ENCODE results near the gene TCTN1.

The TCTN1 gene

GRCh38 chr12:110661337-110661972 lies 47.5 kb downstream of the TCTN1 start:
- peaks cover 11% of the 10 kb centered on the region for H3K36me3 Mint-ChIP-seq (ENCODE audit: insufficient read depth)
- H3K4me3 Mint-ChIP-seq, result peak overlapping the region; percentile 67 to 78
- DNase-seq, result peak; percentile 44 to 48 (median 46)
- H3K27ac Mint-ChIP-seq, result peak overlapping the region; percentile 88 to 95
- H3K27me3 Mint-ChIP-seq, result no peaks in the 10 kb centered on the region
- peaks cover 0 to 10% of the 10 kb centered on the region in 2 donors for H3K9me3 Mint-ChIP-seq
- peak; percentile 91 for ATAC-seq (replicated peaks)
- H3K4me1 Mint-ChIP-seq (ENCODE audit: low read depth in 2 of 2), result peaks cover 17 to 18% of the 10 kb centered on the region in 2 donors

DNA sequence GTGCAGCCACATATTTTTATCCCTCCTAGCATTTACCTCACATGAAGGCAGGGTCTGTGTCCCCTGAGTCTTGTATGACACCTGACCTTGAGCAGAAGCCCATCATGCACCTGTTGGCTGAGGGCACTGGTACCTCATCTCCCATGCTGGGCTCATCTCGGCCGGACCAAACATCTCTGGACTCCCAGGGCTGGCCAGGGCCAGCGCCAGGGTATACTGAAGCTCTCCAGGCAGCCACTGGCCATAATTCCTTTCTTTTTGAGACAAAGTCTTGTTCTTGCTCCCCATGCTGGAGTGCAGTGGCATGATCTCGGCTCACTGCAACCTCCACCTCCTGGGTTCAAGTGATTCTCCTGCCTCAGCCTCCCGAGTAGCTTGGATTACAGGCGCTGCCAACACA lies 53.0 kb downstream of the TCTN1 start:
- H3K27ac Mint-ChIP-seq, result no peak overlapping the region
- no peak for ATAC-seq (replicated peaks)
- peaks cover 0 to 11% of the 10 kb centered on the region in 2 donors for H3K9me3 Mint-ChIP-seq
- H3K36me3 Mint-ChIP-seq (ENCODE audit: insufficient read depth), result peaks cover 3% of the 10 kb centered on the region
- H3K27me3 Mint-ChIP-seq, result no peaks in the 10 kb centered on the region
- DNase-seq, result no peak
- no peak overlapping the region for H3K4me3 Mint-ChIP-seq
- peaks cover 21 to 27% of the 10 kb centered on the region in 2 donors for H3K4me1 Mint-ChIP-seq (ENCODE audit: low read depth in 2 of 2)

GRCh38 chr12:110667671-110668070 lies 53.7 kb downstream of the TCTN1 start:
- no peak for DNase-seq
- Mint-ChIP-seq H3K27me3 (no peaks in the 10 kb centered on the region), H3K9me3 (peaks cover 0 to 11% of the 10 kb centered on the region in 2 donors), H3K4me1 (ENCODE audit: low read depth in 2 of 2) (peaks cover 17 to 21% of the 10 kb centered on the region in 2 donors), H3K4me3 (no peak overlapping the region), H3K36me3 (ENCODE audit: insufficient read depth) (peaks cover under 1% of the 10 kb centered on the region), H3K27ac (no peak overlapping the region)
- no peak for ATAC-seq (replicated peaks)

DNA sequence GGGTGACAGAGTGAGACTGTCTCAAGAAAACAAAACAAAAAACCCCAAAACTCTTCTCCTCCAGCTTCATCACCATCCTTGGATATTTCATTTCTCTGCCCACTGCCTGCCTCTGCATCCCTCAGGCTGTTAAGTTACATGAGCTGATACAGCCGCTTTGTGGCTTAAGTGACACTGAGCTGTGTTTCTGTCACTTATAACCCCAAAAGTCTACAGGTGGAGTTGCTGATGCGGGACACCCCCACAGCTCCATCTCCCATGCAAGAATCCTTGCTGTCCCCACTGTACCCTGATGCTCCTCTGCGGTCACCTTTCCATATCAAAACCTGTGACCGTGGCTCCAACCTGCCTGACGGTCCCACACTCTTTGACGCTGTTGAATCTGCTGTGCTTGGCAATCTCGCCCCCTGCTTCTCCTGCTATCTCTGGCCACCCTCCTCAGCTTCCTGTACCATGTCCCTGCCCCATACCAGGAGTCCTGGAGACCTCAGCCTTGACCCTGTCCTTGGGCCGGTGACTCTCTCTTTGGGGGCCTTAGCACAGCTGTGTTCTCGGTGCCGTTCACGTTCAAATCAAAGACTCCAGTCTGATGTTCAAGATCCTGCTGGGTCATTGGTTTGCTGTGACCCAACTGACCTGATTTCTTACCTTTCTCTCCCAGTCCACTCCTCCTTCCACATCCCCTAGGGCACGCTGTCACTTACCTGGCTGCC lies 54.7 kb downstream of the TCTN1 start:
- no peaks in the 10 kb centered on the region for H3K36me3 Mint-ChIP-seq (ENCODE audit: insufficient read depth)
- H3K9me3 Mint-ChIP-seq, result peaks cover 0 to 11% of the 10 kb centered on the region in 2 donors
- peaks cover 17 to 19% of the 10 kb centered on the region in 2 donors for H3K4me1 Mint-ChIP-seq (ENCODE audit: low read depth in 2 of 2)
- DNase-seq (no peak), ATAC-seq (replicated peaks) (no peak)
- no peaks in the 10 kb centered on the region for H3K27me3 Mint-ChIP-seq
- peak overlapping the region; percentile 35 to 86 for H3K27ac Mint-ChIP-seq
- H3K4me3 Mint-ChIP-seq, result no peak overlapping the region

- ATAC-seq (replicated peaks), result no peak
These were observed 55.2 kb downstream of the TCTN1 start for GRCh38 chr12:110669193-110669502.

DNA sequence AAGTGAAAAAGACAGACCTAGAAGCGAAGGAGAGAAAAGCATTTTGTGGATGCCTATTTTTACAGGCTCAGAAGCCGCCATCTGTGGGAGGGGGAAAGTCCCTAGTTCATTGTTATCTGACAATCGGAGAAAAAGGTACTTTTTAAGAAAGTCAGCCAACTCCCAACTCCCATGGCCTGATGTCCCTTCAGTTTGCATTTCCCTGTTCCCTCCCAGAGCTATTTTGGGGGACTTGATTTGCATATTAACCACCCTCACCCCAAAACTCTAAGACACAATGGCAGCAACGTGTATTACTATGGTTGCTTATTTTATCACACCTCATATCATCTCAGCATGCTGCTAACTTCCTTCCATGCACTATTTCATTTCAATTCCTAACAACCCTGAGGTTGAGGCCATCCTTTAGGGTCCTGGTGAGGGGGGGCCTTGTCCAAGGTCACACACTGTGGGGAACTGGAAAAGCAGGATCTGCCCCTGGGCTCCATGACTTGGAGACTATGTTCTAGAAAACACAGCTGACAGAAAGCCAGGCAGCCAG lies 56.3 kb downstream of the TCTN1 start:
- Mint-ChIP-seq H3K4me3 (no peak overlapping the region), H3K36me3 (ENCODE audit: insufficient read depth) (no peaks in the 10 kb centered on the region), H3K4me1 (ENCODE audit: low read depth in 2 of 2) (peaks cover 19 to 27% of the 10 kb centered on the region in 2 donors), H3K9me3 (peaks cover 0 to 11% of the 10 kb centered on the region in 2 donors), H3K27me3 (no peaks in the 10 kb centered on the region), H3K27ac (peak overlapping the region in 1 of 2 donors; percentile 86)
- DNase-seq (no peak), ATAC-seq (replicated peaks) (peak; percentile 45)

More at GRCh38 chr12:110669193-110669502, 55.2 kb downstream of the TCTN1 start:
- no peak overlapping the region for H3K4me3 Mint-ChIP-seq
- H3K4me1 Mint-ChIP-seq (ENCODE audit: low read depth in 2 of 2), result peaks cover 19 to 22% of the 10 kb centered on the region in 2 donors
- peak overlapping the region; percentile 35 to 86 for H3K27ac Mint-ChIP-seq
- no peak for DNase-seq
- H3K9me3 Mint-ChIP-seq, result peaks cover 0 to 11% of the 10 kb centered on the region in 2 donors
- H3K27me3 Mint-ChIP-seq, result no peaks in the 10 kb centered on the region
- H3K36me3 Mint-ChIP-seq (ENCODE audit: insufficient read depth), result no peaks in the 10 kb centered on the region

- H3K36me3 Mint-ChIP-seq (ENCODE audit: insufficient read depth), result no peaks in the 10 kb centered on the region
- ATAC-seq (replicated peaks) (no peak), DNase-seq (no peak)
- no peak overlapping the region for H3K4me3 Mint-ChIP-seq
- peaks cover 23 to 33% of the 10 kb centered on the region in 2 donors for H3K4me1 Mint-ChIP-seq (ENCODE audit: low read depth in 2 of 2)
- peak overlapping the region; percentile 92 to 95 for H3K27ac Mint-ChIP-seq
- no peaks in the 10 kb centered on the region for H3K9me3 Mint-ChIP-seq
- no peaks in the 10 kb centered on the region for H3K27me3 Mint-ChIP-seq
These were observed 62.2 kb downstream of the TCTN1 start for GRCh38 chr12:110676171-110676570.

DNA sequence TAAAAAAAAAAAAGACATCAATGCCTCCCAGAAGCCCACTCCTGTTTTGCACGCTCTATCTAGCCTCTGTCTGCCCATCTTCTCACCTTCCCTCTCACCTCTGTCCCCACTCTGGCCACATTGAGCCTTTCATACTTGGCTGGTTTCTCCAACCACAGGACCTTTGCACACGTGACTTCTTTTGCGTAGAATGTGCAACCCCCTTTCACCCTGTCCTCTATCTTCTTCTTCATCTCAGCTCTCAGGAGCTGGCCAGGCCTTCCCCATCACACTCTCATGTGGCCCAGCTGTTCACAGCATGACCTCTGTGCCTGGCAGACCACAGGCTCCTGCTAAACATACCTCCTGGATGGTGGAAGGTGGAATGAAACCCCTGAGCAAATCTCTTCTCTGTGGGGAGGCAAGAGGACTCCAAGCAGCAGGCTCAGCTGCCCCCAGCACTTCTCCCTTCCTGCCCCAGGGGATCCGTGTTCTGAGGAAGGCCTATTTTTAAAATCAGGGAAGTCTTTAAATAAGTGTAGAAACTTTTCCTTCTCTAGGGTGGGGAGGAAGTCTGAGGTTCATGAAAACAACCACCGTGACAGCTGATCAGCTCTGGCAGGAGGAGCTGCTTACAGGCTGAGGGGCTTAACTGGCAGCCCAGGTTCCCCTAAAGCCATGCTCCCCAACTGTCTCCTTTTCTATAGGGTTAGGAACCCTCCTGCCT lies 63.4 kb downstream of the TCTN1 start:
- DNase-seq (no peak), ATAC-seq (replicated peaks) (peak; percentile 71)
- Mint-ChIP-seq H3K36me3 (ENCODE audit: insufficient read depth) (peaks cover 3% of the 10 kb centered on the region), H3K27me3 (no peaks in the 10 kb centered on the region), H3K27ac (peak overlapping the region; percentile 92 to 95), H3K4me3 (peak overlapping the region; percentile 56 to 82), H3K4me1 (ENCODE audit: low read depth in 2 of 2) (peaks cover 23 to 33% of the 10 kb centered on the region in 2 donors), H3K9me3 (no peaks in the 10 kb centered on the region)

DNA sequence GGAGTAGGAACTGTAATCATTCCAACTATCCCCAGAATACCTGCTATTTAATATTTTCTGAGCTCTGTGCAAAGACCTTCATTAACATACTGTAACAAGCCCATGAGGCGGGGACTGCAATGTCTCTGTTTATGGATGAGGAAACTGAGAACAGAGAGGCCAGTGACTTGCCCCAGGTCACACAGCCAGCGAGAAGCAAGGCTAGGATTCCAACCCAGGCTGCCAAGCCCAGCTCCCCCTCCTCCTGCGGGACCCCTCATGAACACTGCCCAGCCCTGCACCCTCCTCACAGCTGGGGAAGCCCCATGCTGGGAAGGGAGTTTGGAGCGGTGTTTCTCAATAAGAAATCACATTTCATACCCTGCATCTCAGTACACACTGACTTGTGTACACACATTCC lies 64.1 kb downstream of the TCTN1 start:
- peak overlapping the region; percentile 92 to 95 for H3K27ac Mint-ChIP-seq
- ATAC-seq (replicated peaks) (no peak), DNase-seq (no peak)
- peaks cover 23 to 33% of the 10 kb centered on the region in 2 donors for H3K4me1 Mint-ChIP-seq (ENCODE audit: low read depth in 2 of 2)
- H3K4me3 Mint-ChIP-seq, result peak overlapping the region; percentile 56 to 82
- H3K27me3 Mint-ChIP-seq, result no peaks in the 10 kb centered on the region
- H3K36me3 Mint-ChIP-seq (ENCODE audit: insufficient read depth), result peaks cover 3% of the 10 kb centered on the region
- no peaks in the 10 kb centered on the region for H3K9me3 Mint-ChIP-seq

DNA sequence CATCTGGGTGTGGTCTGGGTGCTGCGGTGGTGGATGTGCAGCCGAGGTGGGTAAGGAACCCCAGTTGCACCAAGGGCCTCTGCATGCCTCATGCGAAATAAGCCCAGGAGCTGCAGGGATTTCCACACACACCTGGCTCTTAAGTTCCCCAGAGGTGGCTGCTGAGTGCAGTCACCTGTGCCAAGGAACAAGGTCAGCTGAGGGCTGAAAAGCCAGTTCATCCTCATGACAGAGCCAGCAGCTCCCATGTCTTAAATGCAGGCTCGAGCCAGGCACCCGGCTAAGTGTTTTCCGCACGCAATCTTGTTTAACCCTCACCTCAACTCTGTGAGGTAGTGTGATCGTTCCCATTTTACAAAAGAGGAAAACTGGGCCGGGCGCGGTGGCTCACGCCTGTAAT lies 65.3 kb downstream of the TCTN1 start:
- Mint-ChIP-seq H3K36me3 (ENCODE audit: insufficient read depth) (peaks cover 8% of the 10 kb centered on the region), H3K4me1 (ENCODE audit: low read depth in 2 of 2) (peaks cover 23 to 27% of the 10 kb centered on the region in 2 donors), H3K9me3 (no peaks in the 10 kb centered on the region), H3K27ac (no peak overlapping the region), H3K4me3 (no peak overlapping the region), H3K27me3 (no peaks in the 10 kb centered on the region)
- ATAC-seq (replicated peaks) (no peak), DNase-seq (no peak)

DNA sequence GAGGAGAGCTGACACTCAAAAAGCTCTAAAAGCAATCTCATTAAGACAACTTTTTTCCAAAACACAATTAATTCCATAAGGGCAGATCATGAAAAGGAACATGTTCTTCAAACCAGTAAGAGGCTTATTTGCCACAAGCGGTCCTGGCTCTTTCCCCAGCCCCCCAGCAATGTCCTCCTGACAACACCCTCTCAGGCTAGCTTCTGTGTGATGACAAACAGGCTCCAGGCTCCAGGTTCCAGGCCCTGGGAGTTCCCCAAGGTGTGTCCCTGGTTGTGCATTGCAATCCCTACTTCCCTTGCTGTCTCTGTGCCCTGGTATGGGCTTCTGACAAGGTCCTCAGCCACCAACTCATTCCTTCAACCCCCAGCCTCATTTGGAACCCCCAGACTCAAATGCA lies 66.1 kb downstream of the TCTN1 start:
- no peak for ATAC-seq (replicated peaks)

GRCh38 chr12:110683888-110684287 lies 70.0 kb downstream of the TCTN1 start:
- peak overlapping the region in 1 of 2 donors; percentile 17 for H3K27ac Mint-ChIP-seq
- H3K4me1 Mint-ChIP-seq (ENCODE audit: low read depth in 2 of 2), result peaks cover 11 to 17% of the 10 kb centered on the region in 2 donors
- no peaks in the 10 kb centered on the region for H3K27me3 Mint-ChIP-seq
- DNase-seq, result no peak
- peaks cover 11% of the 10 kb centered on the region for H3K36me3 Mint-ChIP-seq (ENCODE audit: insufficient read depth)
- no peak for ATAC-seq (replicated peaks)
- no peaks in the 10 kb centered on the region for H3K9me3 Mint-ChIP-seq
- H3K4me3 Mint-ChIP-seq, result no peak overlapping the region

More for the DNA sequence above, 66.1 kb downstream of the TCTN1 start:
- H3K27ac Mint-ChIP-seq, result peak overlapping the region in 1 of 2 donors; percentile 54
- H3K9me3 Mint-ChIP-seq, result no peaks in the 10 kb centered on the region
- H3K27me3 Mint-ChIP-seq, result no peaks in the 10 kb centered on the region
- peaks cover 22 to 23% of the 10 kb centered on the region in 2 donors for H3K4me1 Mint-ChIP-seq (ENCODE audit: low read depth in 2 of 2)
- no peak overlapping the region for H3K4me3 Mint-ChIP-seq
- H3K36me3 Mint-ChIP-seq (ENCODE audit: insufficient read depth), result peaks cover 8% of the 10 kb centered on the region
- DNase-seq, result no peak

DNA sequence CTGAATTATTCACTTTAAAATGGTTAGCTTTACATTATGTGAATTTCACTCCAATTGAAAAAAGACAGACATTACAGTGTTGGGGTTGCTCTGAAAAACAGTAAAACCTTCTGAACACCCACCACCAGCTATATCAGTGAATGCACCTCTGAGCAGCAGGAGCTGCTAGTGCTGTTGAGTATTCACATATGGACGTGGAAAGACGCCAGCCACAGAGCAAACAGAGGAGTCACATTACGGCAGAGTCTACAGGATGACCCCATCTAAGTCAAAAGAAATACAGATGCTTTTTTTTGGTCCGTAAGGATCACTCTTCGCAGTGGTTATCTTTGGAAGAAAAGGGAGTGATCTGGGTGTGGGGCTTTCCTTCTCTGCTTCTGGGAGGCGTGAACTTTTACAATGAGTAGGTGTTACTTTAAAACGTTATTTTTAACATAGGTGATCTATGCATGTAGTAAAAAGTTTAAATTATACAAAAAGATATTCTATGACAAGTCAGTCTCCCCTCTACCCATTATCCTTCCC lies 70.4 kb downstream of the TCTN1 start:
- DNase-seq, result no peak
- no peaks in the 10 kb centered on the region for H3K27me3 Mint-ChIP-seq
- no peak for ATAC-seq (replicated peaks)
- H3K4me1 Mint-ChIP-seq (ENCODE audit: low read depth in 2 of 2), result peaks cover 11 to 19% of the 10 kb centered on the region in 2 donors
- no peak overlapping the region for H3K4me3 Mint-ChIP-seq
- no peaks in the 10 kb centered on the region for H3K9me3 Mint-ChIP-seq
- H3K36me3 Mint-ChIP-seq (ENCODE audit: insufficient read depth), result peaks cover 11% of the 10 kb centered on the region
- H3K27ac Mint-ChIP-seq, result peak overlapping the region in 1 of 2 donors; percentile 17

Data from effector memory CD8-positive, alpha-beta T cell (primary cell).